ENCODE results near the gene CIROP.

The CIROP gene

DNA sequence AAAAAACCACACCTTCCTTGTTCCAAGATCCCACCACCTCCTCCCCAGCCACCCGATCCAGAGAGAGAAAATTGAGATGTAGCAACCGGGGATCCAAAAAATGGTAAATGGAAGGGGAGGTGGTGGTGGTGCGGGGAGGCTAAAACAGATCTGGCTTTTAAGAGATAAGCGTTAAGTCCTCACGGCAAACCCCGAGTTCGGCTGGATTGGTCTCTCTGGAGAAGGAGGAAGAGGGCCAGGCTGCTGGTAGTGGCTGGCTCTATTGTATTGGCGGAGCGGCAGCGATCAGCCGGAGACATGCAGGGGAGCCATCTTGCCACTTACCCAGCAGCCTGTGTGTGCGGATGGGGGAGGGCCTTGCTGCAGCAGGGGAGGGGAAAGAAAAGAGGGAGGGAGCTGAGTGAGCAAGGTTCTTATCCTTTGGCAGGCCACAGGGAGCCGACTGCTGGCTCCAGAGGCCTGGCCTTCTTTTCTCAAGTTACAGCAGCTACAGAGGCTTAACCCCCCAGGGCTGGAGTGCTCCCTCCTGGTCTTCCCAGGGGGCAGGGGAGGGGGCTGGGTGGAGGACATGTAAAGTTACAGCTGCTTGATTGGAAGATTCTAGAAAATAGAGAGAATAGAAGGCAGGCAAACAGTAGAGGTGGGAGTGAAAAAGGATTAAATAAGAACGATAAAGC lies 33.4 kb downstream of the CIROP start:
- peak overlapping the region; percentile 95 for H3K4me3 ChIP-seq (ENCODE audit: control insufficient read depth, low read depth, low read length)
- DNase-seq (ENCODE audit: low read depth): peak; percentile 73
- TF ChIP-seq, protein P1, sequence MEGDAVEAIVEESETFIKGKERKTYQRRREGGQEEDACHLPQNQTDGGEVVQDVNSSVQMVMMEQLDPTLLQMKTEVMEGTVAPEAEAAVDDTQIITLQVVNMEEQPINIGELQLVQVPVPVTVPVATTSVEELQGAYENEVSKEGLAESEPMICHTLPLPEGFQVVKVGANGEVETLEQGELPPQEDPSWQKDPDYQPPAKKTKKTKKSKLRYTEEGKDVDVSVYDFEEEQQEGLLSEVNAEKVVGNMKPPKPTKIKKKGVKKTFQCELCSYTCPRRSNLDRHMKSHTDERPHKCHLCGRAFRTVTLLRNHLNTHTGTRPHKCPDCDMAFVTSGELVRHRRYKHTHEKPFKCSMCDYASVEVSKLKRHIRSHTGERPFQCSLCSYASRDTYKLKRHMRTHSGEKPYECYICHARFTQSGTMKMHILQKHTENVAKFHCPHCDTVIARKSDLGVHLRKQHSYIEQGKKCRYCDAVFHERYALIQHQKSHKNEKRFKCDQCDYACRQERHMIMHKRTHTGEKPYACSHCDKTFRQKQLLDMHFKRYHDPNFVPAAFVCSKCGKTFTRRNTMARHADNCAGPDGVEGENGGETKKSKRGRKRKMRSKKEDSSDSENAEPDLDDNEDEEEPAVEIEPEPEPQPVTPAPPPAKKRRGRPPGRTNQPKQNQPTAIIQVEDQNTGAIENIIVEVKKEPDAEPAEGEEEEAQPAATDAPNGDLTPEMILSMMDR (IDR thresholded peaks at IDR 0.05; ENCODE audit: control insufficient read depth, insufficient read depth, low read depth, low read length, missing control alignments): no peak

DNA sequence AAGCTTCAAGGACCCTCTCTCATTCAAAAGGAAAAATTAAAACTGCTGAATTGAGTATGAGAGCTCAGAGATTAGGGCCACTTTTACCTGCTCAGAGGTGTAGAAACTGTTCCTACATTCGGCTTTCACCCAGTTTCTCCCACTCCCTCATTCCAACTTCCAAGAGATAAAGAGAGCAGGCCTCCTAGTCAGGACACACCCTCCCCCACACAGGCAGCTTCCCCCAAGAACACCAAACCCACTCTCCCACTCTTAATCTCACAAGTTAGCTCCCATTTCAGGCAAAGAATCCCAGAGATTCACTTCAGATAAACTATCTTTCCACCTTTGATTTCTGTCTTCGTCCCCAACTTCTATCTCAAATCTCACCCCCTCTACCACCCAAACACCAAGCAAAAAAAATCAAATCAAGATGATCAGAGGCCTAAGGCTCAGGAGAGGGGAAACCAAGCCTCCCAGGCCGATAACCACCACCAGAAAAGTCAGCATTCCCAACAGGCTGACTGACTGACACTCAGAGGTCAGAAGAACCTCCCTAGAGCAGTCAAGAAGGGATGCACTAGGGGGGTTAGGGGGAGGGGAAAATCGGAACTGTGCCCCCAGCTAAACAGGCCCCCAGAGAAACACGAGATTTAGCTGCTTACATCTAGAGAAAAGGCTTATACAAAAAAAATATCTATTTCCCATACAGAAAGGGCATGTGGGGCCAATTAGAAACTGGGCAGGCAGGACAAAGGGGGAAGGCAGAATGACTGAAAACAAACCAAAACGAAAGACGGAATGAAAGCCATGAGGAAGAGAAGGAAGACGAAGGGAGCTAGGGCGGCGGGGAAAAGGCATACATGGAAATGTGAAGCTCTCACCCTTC lies 34.3 kb downstream of the CIROP start:
- peak overlapping the region; percentile 95 for H3K4me3 ChIP-seq (ENCODE audit: control insufficient read depth, low read depth, low read length)
- DNase-seq (ENCODE audit: low read depth): no peak
- TF ChIP-seq, protein P1 (IDR thresholded peaks at IDR 0.05; ENCODE audit: control insufficient read depth, insufficient read depth, low read depth, low read length, missing control alignments): no peak

DNA sequence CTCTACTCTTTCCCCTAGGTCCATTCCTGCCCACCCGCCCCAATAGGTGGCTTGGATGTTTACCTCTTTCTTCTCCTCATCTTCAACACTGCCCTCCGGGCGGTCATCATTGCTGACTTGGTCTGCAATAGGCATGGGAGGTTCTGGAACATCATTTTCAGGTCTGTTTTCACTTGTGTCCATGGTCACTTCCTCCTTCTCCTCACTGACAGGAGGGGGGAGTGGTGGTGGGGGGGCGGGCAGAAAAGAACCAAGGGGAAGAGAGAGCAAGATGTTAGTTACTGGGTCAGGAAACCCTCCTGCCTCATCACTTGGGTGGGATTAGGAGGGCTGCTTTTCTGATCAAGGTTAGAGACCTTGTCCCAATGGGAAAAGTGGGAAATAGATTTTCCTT lies 35.4 kb downstream of the CIROP start:
- DNase-seq (ENCODE audit: low read depth): no peak
- H3K4me3 ChIP-seq (ENCODE audit: control insufficient read depth, low read depth, low read length): no peak overlapping the region
- TF ChIP-seq, protein P1 (IDR thresholded peaks at IDR 0.05; ENCODE audit: control insufficient read depth, insufficient read depth, low read depth, low read length, missing control alignments): no peak

DNA sequence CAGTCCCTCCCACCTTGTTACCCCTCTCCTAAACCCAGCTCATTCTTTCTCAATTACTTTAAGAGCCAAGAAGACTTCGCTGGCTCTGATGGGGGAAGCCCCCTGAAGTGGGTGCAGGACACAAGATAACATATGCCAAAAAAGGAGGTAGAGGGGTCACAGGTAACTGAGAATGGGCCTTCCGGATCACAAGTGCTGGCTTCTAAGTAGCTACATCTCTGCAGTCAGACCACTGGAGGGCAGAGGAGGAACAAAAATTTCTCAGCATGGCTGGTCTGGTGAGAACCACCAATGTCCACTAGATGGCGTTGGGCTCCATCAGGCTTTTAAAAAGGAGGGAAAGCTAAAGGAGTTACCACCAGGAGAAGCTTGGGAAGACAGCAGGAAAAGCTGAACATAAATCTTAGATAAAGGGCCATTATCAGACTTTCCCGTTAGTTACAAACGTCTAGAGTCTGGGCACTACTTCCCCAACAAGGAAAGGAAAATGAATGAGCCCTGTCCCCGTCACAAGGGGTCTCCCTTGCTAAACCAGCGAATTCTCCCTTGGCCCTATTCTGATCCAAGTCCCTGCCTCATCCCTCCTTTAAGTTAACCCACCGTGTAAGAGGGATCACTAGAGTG lies 35.9 kb downstream of the CIROP start:
- DNase-seq (ENCODE audit: low read depth): peak; percentile 81
- TF ChIP-seq, protein P1 (IDR thresholded peaks at IDR 0.05; ENCODE audit: control insufficient read depth, insufficient read depth, low read depth, low read length, missing control alignments): peak; percentile 98
- H3K4me3 ChIP-seq (ENCODE audit: control insufficient read depth, low read depth, low read length): no peak overlapping the region; the same call in 1 of the 2 replicates

DNA sequence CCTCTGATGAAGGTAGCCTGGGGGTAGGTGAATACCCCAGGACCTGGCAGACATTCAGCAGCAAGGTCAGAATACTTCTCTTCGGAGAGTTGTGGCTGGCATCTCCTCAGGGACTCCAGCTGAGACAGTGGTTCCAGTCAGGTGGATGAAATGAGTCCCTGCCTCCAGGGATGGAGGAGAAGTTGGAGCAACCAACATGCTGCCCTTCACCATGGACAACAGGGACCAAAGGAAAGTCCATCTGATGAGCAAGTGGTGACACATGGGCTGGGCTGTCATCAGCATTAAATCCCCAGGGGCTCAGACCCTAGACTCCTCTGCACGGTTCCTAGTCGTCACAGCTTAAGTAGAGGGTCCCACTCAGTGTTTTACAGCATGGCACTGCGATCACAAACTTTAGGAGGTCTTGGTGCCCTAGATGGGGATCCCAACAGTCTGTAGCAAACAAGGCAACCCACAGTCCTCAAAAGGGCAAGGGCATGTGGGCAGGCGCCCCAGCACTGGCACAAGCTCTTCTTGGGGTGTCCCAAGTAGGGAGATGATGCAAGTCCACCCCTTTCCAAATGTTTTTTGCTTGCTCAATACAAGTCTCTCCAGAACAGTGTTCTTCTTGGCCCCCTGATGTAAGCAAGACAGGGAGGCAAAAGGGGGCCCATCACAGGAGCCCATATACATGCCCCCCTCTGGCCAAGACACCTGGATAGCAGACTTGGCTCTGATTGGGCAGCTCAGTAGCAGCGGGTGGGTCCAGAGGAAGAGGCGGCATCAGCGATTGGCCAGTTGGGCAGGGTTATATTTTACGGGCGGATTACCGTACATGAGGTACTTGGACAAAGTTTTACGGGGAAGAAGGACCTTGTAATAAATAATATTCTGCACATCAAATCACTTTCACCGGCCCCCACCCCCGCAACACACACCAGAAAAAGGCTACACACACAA lies 36.7 kb downstream of the CIROP start:
- TF ChIP-seq, protein P1 (IDR thresholded peaks at IDR 0.05; ENCODE audit: control insufficient read depth, insufficient read depth, low read depth, low read length, missing control alignments): no peak
- no peak for DNase-seq (ENCODE audit: low read depth)
- no peak overlapping the region; the same call in 1 of the 2 replicates for H3K4me3 ChIP-seq (ENCODE audit: control insufficient read depth, low read depth, low read length)

All from AG09309 (cell line).